H9 (cell line): ENCODE results near the gene HOXB6. TPM values are rescaled to one million over a fixed set of nuclear protein-coding genes. Genes with fewer than 3 reads are reported as not detected.

Source experiments
- DNase-seq: peaks from one replicate; pipeline ENCODE4 v3.0.0-alpha.2; 2017
- H2AFZ ChIP-seq: one replicate; pipeline ENCODE4 v1.6.1; 2013; ENCODE audit warnings: mild to moderate bottlenecking, low read length, control low read depth, moderate library complexity
- H2AK5ac ChIP-seq: 2 replicates; pipeline ENCODE4 v1.6.1; 2013; ENCODE audit warnings: low read length, control low read depth, mixed read lengths; ENCODE audit not compliant: insufficient read length
- H2BK120ac ChIP-seq: one replicate; pipeline ENCODE4 v1.6.1; 2013; ENCODE audit warnings: low read depth, mild to moderate bottlenecking, low read length, control low read depth, inconsistent platforms; ENCODE audit not compliant: poor library complexity, severe bottlenecking
- H2BK12ac ChIP-seq: 2 replicates; pipeline ENCODE4 v1.6.1; 2013; ENCODE audit warnings: low read length, control low read depth, mixed read lengths, low read depth; ENCODE audit not compliant: insufficient read length
- H2BK15ac ChIP-seq: 2 replicates; pipeline ENCODE4 v1.6.1; 2013; ENCODE audit warnings: low read depth, low read length, control low read depth
- H2BK20ac ChIP-seq: one replicate; pipeline ENCODE4 v1.6.1; 2013; ENCODE audit warnings: low read depth, mild to moderate bottlenecking, low read length, control low read depth, inconsistent platforms; ENCODE audit not compliant: poor library complexity, severe bottlenecking
- H2BK5ac ChIP-seq: 2 replicates; pipeline ENCODE4 v1.6.1; 2013; ENCODE audit warnings: low read length, control low read depth, mixed read lengths; ENCODE audit not compliant: insufficient read length
- H3K14ac ChIP-seq: 2 replicates; pipeline ENCODE4 v1.6.1; 2013; ENCODE audit warnings: low read length, control low read depth; ENCODE audit not compliant: insufficient read depth
- H3K18ac ChIP-seq: 2 replicates; pipeline ENCODE4 v1.6.1; 2013; ENCODE audit warnings: low read depth, mild to moderate bottlenecking, mixed read lengths, low read length, control low read depth; ENCODE audit not compliant: insufficient read length
- H3K23ac ChIP-seq: 2 replicates; pipeline ENCODE4 v1.6.1; 2013; ENCODE audit warnings: low read length, control low read depth, mixed read lengths, low read depth; ENCODE audit not compliant: insufficient read length
- H3K23me2 ChIP-seq: 2 replicates; pipeline ENCODE4 v1.6.1; 2013; ENCODE audit warnings: low read depth, mild to moderate bottlenecking, mixed read lengths, low read length, control low read depth; ENCODE audit not compliant: insufficient read length, poor library complexity, severe bottlenecking
- H3K27ac ChIP-seq: 2 replicates; pipeline ENCODE4 v1.5.1; 2013; ENCODE audit warnings: low read length, control low read depth, mixed read lengths, low read depth; ENCODE audit not compliant: insufficient read length
- H3K27me3 ChIP-seq: 2 replicates; pipeline ENCODE4 v1.6.1; 2013; ENCODE audit warnings: low read length, control low read depth, inconsistent platforms; ENCODE audit not compliant: insufficient read depth
- H3K4ac ChIP-seq: 2 replicates; pipeline ENCODE4 v1.6.1; 2013; ENCODE audit warnings: low read depth, mild to moderate bottlenecking, control low read depth, inconsistent platforms, low read length, moderate library complexity
- H3K4me1 ChIP-seq: 2 replicates; pipeline ENCODE4 v1.6.1; 2013; ENCODE audit warnings: low read length, control low read depth, inconsistent platforms; ENCODE audit not compliant: insufficient read depth
- H3K4me2 ChIP-seq: 2 replicates; pipeline ENCODE4 v1.6.1; 2013; ENCODE audit warnings: low read length, control low read depth, mixed read lengths; ENCODE audit not compliant: insufficient read length, insufficient read depth
- H3K56ac ChIP-seq: 2 replicates; pipeline ENCODE4 v1.6.1; 2013; ENCODE audit warnings: low read depth, mild to moderate bottlenecking, mixed read lengths, low read length, control low read depth; ENCODE audit not compliant: insufficient read length
- H3K79me1 ChIP-seq: 2 replicates; pipeline ENCODE4 v1.6.1; 2013; ENCODE audit warnings: low read depth, mild to moderate bottlenecking, moderate library complexity, low read length, control low read depth, inconsistent platforms; ENCODE audit not compliant: insufficient read depth, poor library complexity, severe bottlenecking
- H3K79me2 ChIP-seq: 2 replicates; pipeline ENCODE4 v1.6.1; 2013; ENCODE audit warnings: low read length, control low read depth, inconsistent platforms; ENCODE audit not compliant: insufficient read depth
- H3K9ac ChIP-seq: 2 replicates; pipeline ENCODE4 v1.6.1; 2013; ENCODE audit warnings: low read length, control low read depth, mixed read lengths; ENCODE audit not compliant: insufficient read length; ENCODE audit errors: extremely low read depth
- H3K9me3 ChIP-seq: one replicate; pipeline ENCODE4 v1.6.1; 2013; ENCODE audit warnings: low read depth, low read length, inconsistent platforms; ENCODE audit not compliant: control insufficient read depth
- H3T11ph ChIP-seq: one replicate; pipeline ENCODE4 v1.6.1; 2013; ENCODE audit warnings: mild to moderate bottlenecking, low read length, control low read depth, inconsistent platforms
- H4K20me1 ChIP-seq: one replicate; pipeline ENCODE4 v1.6.1; 2013; ENCODE audit not compliant: control insufficient read depth, insufficient read length, insufficient read depth
- H4K5ac ChIP-seq: 2 replicates; pipeline ENCODE4 v1.6.1; 2013; ENCODE audit warnings: low read depth, mild to moderate bottlenecking, mixed read lengths, low read length, control low read depth; ENCODE audit not compliant: insufficient read length
- H4K8ac ChIP-seq: replicated peaks from 2 replicates; pipeline ENCODE4 v1.6.1; 2013; ENCODE audit warnings: low read length, control low read depth, mixed read lengths, low read depth; ENCODE audit not compliant: insufficient read length
- H4K91ac ChIP-seq: 2 replicates; pipeline ENCODE4 v1.6.1; 2013; ENCODE audit warnings: low read depth, mild to moderate bottlenecking, moderate library complexity, mixed read lengths, low read length, control low read depth; ENCODE audit not compliant: insufficient read length
- H3K27ac Mint-ChIP-seq, 3 experiments: 2 replicates in 2 of 3; 3 replicates in 1 of 3; pipeline ENCODE4 v1.8.0; 2020 to 2021; ENCODE audit warnings: mixed read lengths in 3 of 3, mild to moderate bottlenecking in 1 of 3, moderate library complexity in 1 of 3
- H3K27me3 Mint-ChIP-seq: 2 replicates; pipeline ENCODE4 v1.8.0; 2021; ENCODE audit warnings: low read depth, mild to moderate bottlenecking, moderate library complexity, mixed read lengths
- H3K36me3 Mint-ChIP-seq, 3 experiments: 2 replicates in 2 of 3; 3 replicates in 1 of 3; pipeline ENCODE4 v1.8.0; 2020 to 2021; ENCODE audit warnings: low read depth in 3 of 3, mixed read lengths in 3 of 3; ENCODE audit not compliant: insufficient read depth in 1 of 3
- H3K4me1 Mint-ChIP-seq, 2 experiments: 2 replicates each; pipeline ENCODE4 v1.8.0; 2020; ENCODE audit warnings: mixed read lengths in 2 of 2
- H3K4me3 Mint-ChIP-seq, 2 experiments: 2 replicates in 1 of 2; 3 replicates in 1 of 2; pipeline ENCODE4 v1.8.0; 2020 to 2021; ENCODE audit warnings: mild to moderate bottlenecking in 2 of 2, mixed read lengths in 2 of 2, moderate library complexity in 1 of 2
- H3K9me3 Mint-ChIP-seq, 2 experiments: 2 replicates in 1 of 2; 3 replicates in 1 of 2; pipeline ENCODE4 v1.8.0; 2020; ENCODE audit warnings: mild to moderate bottlenecking in 2 of 2, mixed read lengths in 2 of 2, moderate library complexity in 1 of 2
- WGBS: extraction: QIAGEN DNeasy Blood & Tissue Kit; methylation state at CpG from one replicate; pipeline ENCODE4 v1.1.7; 2013; ENCODE audit warnings: missing lambda C conversion rate, low lambda C conversion rate, mixed read lengths; ENCODE audit not compliant: insufficient read length; ENCODE audit errors: extremely low coverage; 5-methylcytosine and 5-hydroxymethylcytosine counted together
- total RNA-seq: library from RNA; stranded (reverse); gene quantifications from 2 replicates; pipeline ENCODE4 v1.2.1, GENCODE V29; 2021
- TF ChIP-seq, protein P1 (sequence below): fragments of 200-600 bp; sonication (generic); conservative IDR thresholded peaks from 3 replicates; pipeline ENCODE4 v1.8.0; 2021; ENCODE audit warnings: antibody characterized with exemption, mild to moderate bottlenecking

Gene HOXB6
- total RNA-seq, 1 experiment from 2014 or later = not detected

GRCh38 chr17:48595278-48595999 lies 9.3 kb downstream of the HOXB6 start:
- Histone ChIP-seq H3K56ac (no peak overlapping the region), H4K5ac (no peak overlapping the region), H2AK5ac (no peak overlapping the region), H3K18ac (no peak overlapping the region), H2AFZ (no peak overlapping the region), H4K8ac (no peak overlapping the region), H2BK20ac (no peak overlapping the region), H3K27me3 (peaks cover 99% of the 10 kb centered on the region), H3K9me3 (no peaks in the 10 kb centered on the region), H3K27ac (no peak overlapping the region), H3K9ac (no peak overlapping the region), H3K23me2 (no peaks in the 10 kb centered on the region), H4K91ac (no peak overlapping the region), H2BK12ac (no peak overlapping the region), H3K4me2 (no peak overlapping the region), H4K20me1 (no peaks in the 10 kb centered on the region), H3K79me2 (no peaks in the 10 kb centered on the region), H3K4me1 (no peaks in the 10 kb centered on the region), H2BK15ac (no peak overlapping the region), H3K14ac (no peak overlapping the region), H3T11ph (no peak overlapping the region), H2BK120ac (no peak overlapping the region), H3K23ac (no peak overlapping the region), H2BK5ac (no peak overlapping the region), H3K79me1 (no peaks in the 10 kb centered on the region), H3K4ac (no peak overlapping the region)
- TF ChIP-seq, protein P1, sequence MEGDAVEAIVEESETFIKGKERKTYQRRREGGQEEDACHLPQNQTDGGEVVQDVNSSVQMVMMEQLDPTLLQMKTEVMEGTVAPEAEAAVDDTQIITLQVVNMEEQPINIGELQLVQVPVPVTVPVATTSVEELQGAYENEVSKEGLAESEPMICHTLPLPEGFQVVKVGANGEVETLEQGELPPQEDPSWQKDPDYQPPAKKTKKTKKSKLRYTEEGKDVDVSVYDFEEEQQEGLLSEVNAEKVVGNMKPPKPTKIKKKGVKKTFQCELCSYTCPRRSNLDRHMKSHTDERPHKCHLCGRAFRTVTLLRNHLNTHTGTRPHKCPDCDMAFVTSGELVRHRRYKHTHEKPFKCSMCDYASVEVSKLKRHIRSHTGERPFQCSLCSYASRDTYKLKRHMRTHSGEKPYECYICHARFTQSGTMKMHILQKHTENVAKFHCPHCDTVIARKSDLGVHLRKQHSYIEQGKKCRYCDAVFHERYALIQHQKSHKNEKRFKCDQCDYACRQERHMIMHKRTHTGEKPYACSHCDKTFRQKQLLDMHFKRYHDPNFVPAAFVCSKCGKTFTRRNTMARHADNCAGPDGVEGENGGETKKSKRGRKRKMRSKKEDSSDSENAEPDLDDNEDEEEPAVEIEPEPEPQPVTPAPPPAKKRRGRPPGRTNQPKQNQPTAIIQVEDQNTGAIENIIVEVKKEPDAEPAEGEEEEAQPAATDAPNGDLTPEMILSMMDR = no peak
- WGBS = no CpG with 5 or more reads among the region's 25 CpGs
- Mint-ChIP-seq H3K4me1 (peaks cover 8 to 34% of the 10 kb centered on the region in 2 experiments), H3K36me3 (no peaks in the 10 kb centered on the region), H3K27ac (no peak overlapping the region; a peak in 1 of 7 replicates), H3K4me3 (peak overlapping the region in 1 of 2 experiments; percentile 60; a peak in 2 of 5 replicates), H3K27me3 (peaks cover 100% of the 10 kb centered on the region), H3K9me3 (peaks cover 4 to 21% of the 10 kb centered on the region in 2 experiments; a peak in 2 of 5 replicates)
- no peak for DNase-seq
